ENCODE measurements around the gene TP63. TPM values are rescaled to one million over a fixed set of nuclear protein-coding genes. Genes with fewer than 3 reads are reported as not detected.

TP63 gene
- total RNA-seq, 1 donor from 2014 or later, result not detected

GRCh38 chr3:189808246-189809007 is 177.2 kb downstream of the TP63 start:
- TF ChIP-seq CTCF (IDR thresholded peaks at IDR 0.05), result no peak
- no peaks in the 10 kb centered on the region for H3K9me3 ChIP-seq
- H3K4me1 ChIP-seq, result no peaks in the 10 kb centered on the region
- H3K36me3 ChIP-seq, result no peaks in the 10 kb centered on the region
- H3K4me3 ChIP-seq, result no peak overlapping the region
- no peaks in the 10 kb centered on the region for H3K27me3 ChIP-seq
- DNase-seq (ENCODE audit: low spot score in 2 of 2), result no peak
- intact Hi-C loops (cut with DNase I), result no loop called here
- H3K27ac ChIP-seq, result no peak overlapping the region

GRCh38 chr3:189809583-189809982 is 178.4 kb downstream of the TP63 start:
- intact Hi-C loops (cut with DNase I), result no loop called here

GRCh38 chr3:189812806-189813465 is 181.7 kb downstream of the TP63 start:
- no peaks in the 10 kb centered on the region for H3K4me1 ChIP-seq
- intact Hi-C loops (cut with DNase I), result no loop called here
- H3K9me3 ChIP-seq, result no peaks in the 10 kb centered on the region
- no peak for DNase-seq (ENCODE audit: low spot score in 2 of 2)
- H3K36me3 ChIP-seq, result no peaks in the 10 kb centered on the region
- TF ChIP-seq CTCF (IDR thresholded peaks at IDR 0.05), result no peak
- no peak overlapping the region for H3K27ac ChIP-seq
- no peaks in the 10 kb centered on the region for H3K27me3 ChIP-seq
- H3K4me3 ChIP-seq, result no peak overlapping the region

More at GRCh38 chr3:189809583-189809982, 178.4 kb downstream of the TP63 start:
- Histone ChIP-seq H3K36me3 (no peaks in the 10 kb centered on the region), H3K27ac (no peak overlapping the region), H3K4me3 (no peak overlapping the region), H3K4me1 (no peaks in the 10 kb centered on the region), H3K27me3 (no peaks in the 10 kb centered on the region), H3K9me3 (no peaks in the 10 kb centered on the region)
- TF ChIP-seq CTCF (IDR thresholded peaks at IDR 0.05), result no peak
- no peak for DNase-seq (ENCODE audit: low spot score in 2 of 2)

GRCh38 chr3:189813647-189814240 is 182.6 kb downstream of the TP63 start:
- no peak for TF ChIP-seq CTCF (IDR thresholded peaks at IDR 0.05)

GRCh38 chr3:189820365-189820720 is 189.2 kb downstream of the TP63 start:
- no peak for TF ChIP-seq CTCF (IDR thresholded peaks at IDR 0.05)
- Histone ChIP-seq H3K4me3 (no peak overlapping the region), H3K27me3 (no peaks in the 10 kb centered on the region), H3K4me1 (no peaks in the 10 kb centered on the region), H3K36me3 (no peaks in the 10 kb centered on the region), H3K27ac (no peak overlapping the region), H3K9me3 (no peaks in the 10 kb centered on the region)
- intact Hi-C loops (cut with DNase I), result no loop called here
- no peak for DNase-seq (ENCODE audit: low spot score in 2 of 2)

More at GRCh38 chr3:189813647-189814240, 182.6 kb downstream of the TP63 start:
- Histone ChIP-seq H3K27ac (no peak overlapping the region), H3K36me3 (no peaks in the 10 kb centered on the region), H3K4me1 (no peaks in the 10 kb centered on the region), H3K4me3 (no peak overlapping the region), H3K27me3 (no peaks in the 10 kb centered on the region), H3K9me3 (no peaks in the 10 kb centered on the region)
- intact Hi-C loops (cut with DNase I), result no loop called here
- no peak for DNase-seq (ENCODE audit: low spot score in 2 of 2)

All from ascending aorta (tissue), 2 donors.